ENCODE measurements around the gene GPR17. TPM values are rescaled to one million over a fixed set of nuclear protein-coding genes. Genes with fewer than 3 reads are reported as not detected.

The GPR17 gene
- total RNA-seq, 1 experiment from 2014 or later: 1.0 TPM

- Histone ChIP-seq H3K9me3 (ENCODE audit: low read length) (no peaks in the 10 kb centered on the region), H3K4me1 (ENCODE audit: insufficient read depth, low read length) (peaks cover 27% of the 10 kb centered on the region), H3K36me3 (ENCODE audit: low read depth, low read length) (no peaks in the 10 kb centered on the region), H3F3A (ENCODE audit: low read length, unreplicated experiment) (no peaks in the 10 kb centered on the region), H3K27me3 (ENCODE audit: low read length) (no peaks in the 10 kb centered on the region), H3K4me3 (ENCODE audit: low read length) (no peak overlapping the region), H3K4me2 (ENCODE audit: low read length) (no peak overlapping the region), H3K79me2 (ENCODE audit: low read length) (no peaks in the 10 kb centered on the region), H2AFZ (ENCODE audit: low read length) (no peak overlapping the region), H3K27ac (ENCODE audit: low read length) (no peak overlapping the region), H4K20me1 (ENCODE audit: low read length) (no peaks in the 10 kb centered on the region), H3K9ac (ENCODE audit: low read length) (no peak overlapping the region), H3K9me2 (replicated peaks; ENCODE audit: low read length) (no peaks in the 10 kb centered on the region)
- no peak for DNase-seq
- TF ChIP-seq EZH2phosphoT487 (IDR thresholded peaks at IDR 0.05; ENCODE audit: borderline replicate concordance, low read length) (no peak), CTCF (conservative IDR thresholded peaks at IDR 0.05; ENCODE audit: low read depth, low read length) (no peak), EZH2 (IDR thresholded peaks at IDR 0.05; ENCODE audit: low read length, unreplicated experiment) (no peak)
- ATAC-seq: no peak
- intact Hi-C loops (cut with micrococcal nuclease): loop anchor here (10.0 kb wide), 1 partner anchor 449 kb away; no protein-coding TSS in a partner anchor
- no TSS peak for BruUV-seq (replicated peaks)
- CTCF ChIA-PET: no interaction called here
- POLR2A ChIA-PET (ENCODE audit: unreplicated experiment): no interaction called here
Observed at GRCh38 chr2:127643439-127644065, 2.4 kb upstream of the GPR17 start.

GRCh38 chr2:127644066-127645025, 1.6 kb upstream of the GPR17 start:
- Histone ChIP-seq H3K27ac (ENCODE audit: low read length) (no peak overlapping the region), H3K4me1 (ENCODE audit: insufficient read depth, low read length) (peaks cover 26% of the 10 kb centered on the region), H3K9ac (ENCODE audit: low read length) (no peak overlapping the region), H3K79me2 (ENCODE audit: low read length) (no peaks in the 10 kb centered on the region), H3K9me3 (ENCODE audit: low read length) (no peaks in the 10 kb centered on the region), H2AFZ (ENCODE audit: low read length) (no peak overlapping the region), H3K36me3 (ENCODE audit: low read depth, low read length) (no peaks in the 10 kb centered on the region), H3K9me2 (replicated peaks; ENCODE audit: low read length) (no peaks in the 10 kb centered on the region), H3K4me3 (ENCODE audit: low read length) (no peak overlapping the region), H3K4me2 (ENCODE audit: low read length) (no peak overlapping the region), H4K20me1 (ENCODE audit: low read length) (no peaks in the 10 kb centered on the region), H3F3A (ENCODE audit: low read length, unreplicated experiment) (no peaks in the 10 kb centered on the region), H3K27me3 (ENCODE audit: low read length) (no peaks in the 10 kb centered on the region)
- no peak for ATAC-seq
- intact Hi-C loops (cut with micrococcal nuclease): loop anchor here (10.0 kb wide), 1 partner anchor 450 kb away; no protein-coding TSS in a partner anchor
- no TSS peak for BruUV-seq (replicated peaks)
- no peak for DNase-seq
- CTCF ChIA-PET: no interaction called here
- TF ChIP-seq EZH2phosphoT487 (IDR thresholded peaks at IDR 0.05; ENCODE audit: borderline replicate concordance, low read length) (no peak), CTCF (conservative IDR thresholded peaks at IDR 0.05; ENCODE audit: low read depth, low read length) (peak; percentile 30; the same call in 1 of the 2 replicates)
- POLR2A ChIA-PET (ENCODE audit: unreplicated experiment): no interaction called here

Measured in PC-3 (cell line).